SIG-M5 treated with dmso at 0.1 percent for 504 hours (cell line): Measurements from ENCODE around the gene RPL28.

Experiments
- DNase-seq: peaks from one replicate; lab custom pipeline; 2025; ENCODE audit not compliant: unreplicated experiment; lab: John Stamatoyannopoulos, UW

Gene RPL28

GRCh38 chr19:55385724-55386492 is at the start of gene RPL28:
TSS of gene RPL28 (plus strand) at chr19:55385932. CDS start at chr19:55386358, 426 bp downstream.
- DNase-seq: peak; percentile 94

GRCh38 chr19:55336101-55336500 is 49.6 kb upstream of the RPL28 start:
- DNase-seq: no peak

- peak; percentile 100 for DNase-seq
Measured at GRCh38 chr19:55339105-55339888, 46.4 kb upstream of the RPL28 start, which contains the start of gene KMT5C. TSS of gene KMT5C (plus strand) at chr19:55339876. CDS start at chr19:55341937, 2,061 bp downstream.

GRCh38 chr19:55339889-55340783 is 45.6 kb upstream of the RPL28 start:
- DNase-seq: peak; percentile 39

GRCh38 chr19:55340784-55341147 is 45.0 kb upstream of the RPL28 start:
- peak; percentile 21 for DNase-seq

- DNase-seq: peak; percentile 56
Measured at GRCh38 chr19:55341171-55341588, 44.6 kb upstream of the RPL28 start.

GRCh38 chr19:55341595-55342531 is 43.9 kb upstream of the RPL28 start:
- DNase-seq: no peak

- DNase-seq: no peak
Measured at GRCh38 chr19:55344444-55344843, 41.3 kb upstream of the RPL28 start.

- DNase-seq: no peak
Measured at GRCh38 chr19:55345101-55345817, 40.5 kb upstream of the RPL28 start.

GRCh38 chr19:55345818-55346724 is 39.7 kb upstream of the RPL28 start:
- no peak for DNase-seq

- DNase-seq: no peak
Measured at GRCh38 chr19:55346725-55347441, 38.8 kb upstream of the RPL28 start.

GRCh38 chr19:55347442-55348009 is 38.2 kb upstream of the RPL28 start:
- DNase-seq: no peak

- no peak for DNase-seq
Measured at GRCh38 chr19:55348317-55349034, 37.3 kb upstream of the RPL28 start.

GRCh38 chr19:55350620-55351315 is 35.0 kb upstream of the RPL28 start:
- DNase-seq: no peak

- DNase-seq: no peak
Measured at GRCh38 chr19:55352040-55352439, 33.7 kb upstream of the RPL28 start.

- no peak for DNase-seq
Measured at GRCh38 chr19:55352549-55353145, 33.1 kb upstream of the RPL28 start.
